ENCODE data around the gene NUP85. TPM values are rescaled to one million over a fixed set of nuclear protein-coding genes. Genes with fewer than 3 reads are reported as not detected.

NUP85 gene
- polyA plus RNA-seq, 1 of the 3 experiments (the other 2 are of a cell fraction) = 80.5 TPM

DNA sequence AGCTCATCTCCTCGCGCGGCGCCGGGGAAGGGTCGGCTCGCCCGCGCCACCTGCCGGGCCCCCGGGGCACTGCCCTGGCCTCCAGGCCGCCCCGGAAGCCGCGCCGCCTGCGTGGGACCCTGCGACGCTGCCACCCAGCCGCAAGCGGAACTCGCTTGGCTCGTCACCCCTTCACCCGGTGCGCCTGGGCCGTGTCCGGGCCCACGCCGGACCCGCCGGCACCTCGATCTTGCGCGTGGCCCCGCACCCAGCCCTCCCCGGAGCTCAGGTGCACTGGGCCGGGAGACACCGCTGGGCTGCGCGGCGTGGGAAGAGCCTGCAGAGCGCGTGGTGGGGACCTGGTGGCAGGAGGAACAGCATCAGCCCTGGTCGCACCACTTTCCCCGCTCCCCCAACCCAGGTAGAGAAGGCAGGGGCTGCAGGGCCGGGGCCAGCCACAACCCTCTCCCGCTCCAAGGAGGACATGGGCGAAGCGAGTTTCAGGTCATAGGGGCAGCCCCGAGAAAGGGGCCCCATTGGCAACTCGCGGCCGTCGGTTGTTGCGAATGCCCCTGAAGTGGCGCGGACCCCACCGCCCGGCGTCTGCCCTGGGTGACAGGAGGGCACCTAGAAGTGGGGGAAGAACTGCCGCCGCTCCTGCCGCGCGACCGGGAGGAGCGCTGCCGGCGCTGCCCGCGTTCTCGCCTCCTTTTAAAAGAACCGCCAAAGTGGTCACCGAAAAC, 65.9 kb downstream of the NUP85 start:
- Histone ChIP-seq H3K9ac (peak overlapping the region; percentile 83), H3K4me3 (ENCODE audit: low read depth in 2 of 2, low read length in 1 of 2) (peak overlapping the region; percentile 74 to 79), H2AFZ (ENCODE audit: low read depth) (peak overlapping the region; percentile 93), H3K79me2 (ENCODE audit: insufficient read depth) (peaks cover 9% of the 10 kb centered on the region), H3K9me3 (no peaks in the 10 kb centered on the region), H3K4me2 (peak overlapping the region; percentile 100), H3K27ac (ENCODE audit: low read depth in 2 of 2, low read length in 1 of 2) (peak overlapping the region; percentile 51 to 97; a peak in 3 of 4 replicates), H3K4me1 (ENCODE audit: control insufficient read depth in 1 of 2, insufficient read depth in 2 of 2, low read depth in 1 of 2, low read length in 1 of 2) (peaks cover 24 to 44% of the 10 kb centered on the region in 2 experiments; a peak in 3 of 4 replicates), H3K27me3 (ENCODE audit: insufficient read depth) (no peaks in the 10 kb centered on the region), H3F3A (replicated peaks; ENCODE audit: insufficient read depth) (peaks cover 6% of the 10 kb centered on the region), H3K9me2 (no peaks in the 10 kb centered on the region), H3K36me3 (replicated peaks in 1 of 2; ENCODE audit: control insufficient read depth in 1 of 2, insufficient read depth in 2 of 2, low read length in 1 of 2) (peaks cover 2 to 8% of the 10 kb centered on the region in 2 experiments), H4K20me1 (ENCODE audit: insufficient read depth) (no peaks in the 10 kb centered on the region)
- 2% methylated on average over 52 of the region's 74 CpGs for WGBS (ENCODE audit: low lambda C conversion rate)
- ChIA-PET CTCF (interaction anchor here (0.5 to 6.8 kb wide), 75 partner anchors 11 to 557 kb away, joined by 3 to 102 read pairs (median 4); partner anchors contain the start of genes ATP5PD, GGA3, GRB2 and KCTD2), POLR2A (interaction anchor here (0.9 to 5.3 kb wide), 11 partner anchors 10 to 398 kb away, joined by 3 to 67 read pairs (median 6); partner anchors contain the start of genes GGA3, GRB2, MRPL58 and MRPS7)
- DNase-seq = peak; percentile 100
- TF ChIP-seq, protein P1, sequence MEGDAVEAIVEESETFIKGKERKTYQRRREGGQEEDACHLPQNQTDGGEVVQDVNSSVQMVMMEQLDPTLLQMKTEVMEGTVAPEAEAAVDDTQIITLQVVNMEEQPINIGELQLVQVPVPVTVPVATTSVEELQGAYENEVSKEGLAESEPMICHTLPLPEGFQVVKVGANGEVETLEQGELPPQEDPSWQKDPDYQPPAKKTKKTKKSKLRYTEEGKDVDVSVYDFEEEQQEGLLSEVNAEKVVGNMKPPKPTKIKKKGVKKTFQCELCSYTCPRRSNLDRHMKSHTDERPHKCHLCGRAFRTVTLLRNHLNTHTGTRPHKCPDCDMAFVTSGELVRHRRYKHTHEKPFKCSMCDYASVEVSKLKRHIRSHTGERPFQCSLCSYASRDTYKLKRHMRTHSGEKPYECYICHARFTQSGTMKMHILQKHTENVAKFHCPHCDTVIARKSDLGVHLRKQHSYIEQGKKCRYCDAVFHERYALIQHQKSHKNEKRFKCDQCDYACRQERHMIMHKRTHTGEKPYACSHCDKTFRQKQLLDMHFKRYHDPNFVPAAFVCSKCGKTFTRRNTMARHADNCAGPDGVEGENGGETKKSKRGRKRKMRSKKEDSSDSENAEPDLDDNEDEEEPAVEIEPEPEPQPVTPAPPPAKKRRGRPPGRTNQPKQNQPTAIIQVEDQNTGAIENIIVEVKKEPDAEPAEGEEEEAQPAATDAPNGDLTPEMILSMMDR (IDR thresholded peaks at IDR 0.05) = peak; percentile 62
- TF ChIP-seq MAX (IDR thresholded peaks at IDR 0.05; ENCODE audit: low read depth) (peak; percentile 51; the same call in 1 of the 2 replicates), NRF1 (IDR thresholded peaks at IDR 0.05; ENCODE audit: low read depth, low read length) (no peak), EP300 (IDR thresholded peaks at IDR 0.05; ENCODE audit: borderline replicate concordance in 1 of 2, low read depth in 1 of 2, low read length in 1 of 2) (no peak), ZBTB33 (IDR thresholded peaks at IDR 0.05; ENCODE audit: borderline replicate concordance, low read depth) (no peak), MXI1 (IDR thresholded peaks at IDR 0.05; ENCODE audit: low read depth, low read length) (peak; percentile 24), ELF1 (IDR thresholded peaks at IDR 0.05) (no peak; the same call in 1 of the 2 replicates), FOXM1 (IDR thresholded peaks at IDR 0.05; ENCODE audit: low read depth) (no peak), GABPA (IDR thresholded peaks at IDR 0.05; ENCODE audit: low read depth) (peak; percentile 59), FOSL2 (IDR thresholded peaks at IDR 0.05; ENCODE audit: borderline replicate concordance, low read depth) (no peak), EZH2phosphoT487 (IDR thresholded peaks at IDR 0.05; ENCODE audit: borderline replicate concordance, low read depth) (no peak), SMC3 (IDR thresholded peaks at IDR 0.05; ENCODE audit: low read depth, low read length) (peak; percentile 43; the same call in 1 of the 2 replicates), RAD21 (IDR thresholded peaks at IDR 0.05; ENCODE audit: low read length) (peak; percentile 17; the same call in 1 of the 2 replicates), FOXJ3 (CRISPR knock-in tag; IDR thresholded peaks at IDR 0.05) (no peak), TCF12 (IDR thresholded peaks at IDR 0.05) (no peak), IRF3 (IDR thresholded peaks at IDR 0.05; ENCODE audit: low read depth, low read length) (no peak), MEF2A (IDR thresholded peaks at IDR 0.05; ENCODE audit: borderline replicate concordance, low read depth) (no peak), YY1 (IDR thresholded peaks at IDR 0.05; ENCODE audit: low read depth) (no peak), RFX5 (IDR thresholded peaks at IDR 0.05; ENCODE audit: low read length) (no peak; the same call in 1 of the 2 replicates), TAF1 (IDR thresholded peaks at IDR 0.05; ENCODE audit: borderline replicate concordance, low read depth, low read length) (no peak; the same call in 1 of the 2 replicates), NFIC (IDR thresholded peaks at IDR 0.05; ENCODE audit: borderline replicate concordance) (no peak), POLR2AphosphoS5 (IDR thresholded peaks at IDR 0.05; ENCODE audit: low read depth, low read length) (no peak; the same call in 1 of the 2 replicates)
- TF ChIP-seq, protein P2, sequence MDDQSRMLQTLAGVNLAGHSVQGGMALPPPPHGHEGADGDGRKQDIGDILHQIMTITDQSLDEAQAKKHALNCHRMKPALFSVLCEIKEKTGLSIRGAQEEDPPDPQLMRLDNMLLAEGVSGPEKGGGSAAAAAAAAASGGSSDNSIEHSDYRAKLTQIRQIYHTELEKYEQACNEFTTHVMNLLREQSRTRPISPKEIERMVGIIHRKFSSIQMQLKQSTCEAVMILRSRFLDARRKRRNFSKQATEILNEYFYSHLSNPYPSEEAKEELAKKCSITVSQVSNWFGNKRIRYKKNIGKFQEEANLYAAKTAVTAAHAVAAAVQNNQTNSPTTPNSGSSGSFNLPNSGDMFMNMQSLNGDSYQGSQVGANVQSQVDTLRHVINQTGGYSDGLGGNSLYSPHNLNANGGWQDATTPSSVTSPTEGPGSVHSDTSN (IDR thresholded peaks at IDR 0.05) = peak; percentile 32; the same call in 1 of the 2 replicates
- TF ChIP-seq, protein P3, sequence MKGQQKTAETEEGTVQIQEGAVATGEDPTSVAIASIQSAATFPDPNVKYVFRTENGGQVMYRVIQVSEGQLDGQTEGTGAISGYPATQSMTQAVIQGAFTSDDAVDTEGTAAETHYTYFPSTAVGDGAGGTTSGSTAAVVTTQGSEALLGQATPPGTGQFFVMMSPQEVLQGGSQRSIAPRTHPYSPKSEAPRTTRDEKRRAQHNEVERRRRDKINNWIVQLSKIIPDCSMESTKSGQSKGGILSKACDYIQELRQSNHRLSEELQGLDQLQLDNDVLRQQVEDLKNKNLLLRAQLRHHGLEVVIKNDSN (IDR thresholded peaks at IDR 0.05; ENCODE audit: borderline replicate concordance, low read depth) = no peak

All from SK-N-SH (cell line).